ENCODE measurements around the gene PTPRT.

Gene PTPRT

GRCh38 chr20:42740226-42740870 lies 449.4 kb downstream of the PTPRT start:
- no peak for DNase-seq (ENCODE audit: extremely low spot score)
- CTCF ChIA-PET = no interaction called here
- no peak for TF ChIP-seq PKNOX1 (IDR thresholded peaks at IDR 0.05)
- TF ChIP-seq ZNF384 (IDR thresholded peaks at IDR 0.05) = no peak
- TF ChIP-seq FOXK2 (IDR thresholded peaks at IDR 0.05) = no peak
- TF ChIP-seq FOXM1 (IDR thresholded peaks at IDR 0.05; ENCODE audit: borderline replicate concordance) = no peak
- no peak for TF ChIP-seq LEF1 (IDR thresholded peaks at IDR 0.05; ENCODE audit: borderline replicate concordance)
- TF ChIP-seq FOXA1 (IDR thresholded peaks at IDR 0.05) = no peak
- TF ChIP-seq ELF4 (IDR thresholded peaks at IDR 0.05) = no peak
- TF ChIP-seq ARNT (IDR thresholded peaks at IDR 0.05) = no peak
- TF ChIP-seq SP1 (IDR thresholded peaks at IDR 0.05) = no peak
- TF ChIP-seq BHLHE40 (IDR thresholded peaks at IDR 0.05; ENCODE audit: borderline replicate concordance) = no peak
- TF ChIP-seq SUZ12 (IDR thresholded peaks at IDR 0.05) = no peak
- TF ChIP-seq NFRKB (IDR thresholded peaks at IDR 0.05) = no peak
- no peak for TF ChIP-seq HDGF (IDR thresholded peaks at IDR 0.05; ENCODE audit: borderline replicate concordance)
- no peak for TF ChIP-seq CTBP1 (IDR thresholded peaks at IDR 0.05; ENCODE audit: borderline replicate concordance)
- TF ChIP-seq L3MBTL2 (conservative IDR thresholded peaks at IDR 0.05) = no peak
- TF ChIP-seq TARDBP (IDR thresholded peaks at IDR 0.05) = no peak
- POLR2A ChIA-PET = no interaction called here

GRCh38 chr20:42739683-42740082 lies 450.0 kb downstream of the PTPRT start:
- ChIA-PET CTCF (no interaction called here), POLR2A (no interaction called here)
- DNase-seq (ENCODE audit: extremely low spot score) = no peak
- no peak for TF ChIP-seq LEF1 (IDR thresholded peaks at IDR 0.05; ENCODE audit: borderline replicate concordance)

GRCh38 chr20:42735539-42735938 lies 454.2 kb downstream of the PTPRT start:
- TF ChIP-seq ELF4 (IDR thresholded peaks at IDR 0.05) (no peak), FOXA1 (IDR thresholded peaks at IDR 0.05) (no peak), TARDBP (IDR thresholded peaks at IDR 0.05) (no peak), CTBP1 (IDR thresholded peaks at IDR 0.05; ENCODE audit: borderline replicate concordance) (no peak), FOXK2 (IDR thresholded peaks at IDR 0.05) (no peak), FOXM1 (IDR thresholded peaks at IDR 0.05; ENCODE audit: borderline replicate concordance) (no peak), SUZ12 (IDR thresholded peaks at IDR 0.05) (no peak), NFRKB (IDR thresholded peaks at IDR 0.05) (no peak), L3MBTL2 (conservative IDR thresholded peaks at IDR 0.05) (no peak), SP1 (IDR thresholded peaks at IDR 0.05) (no peak), ZNF384 (IDR thresholded peaks at IDR 0.05) (no peak), BHLHE40 (IDR thresholded peaks at IDR 0.05; ENCODE audit: borderline replicate concordance) (no peak), LEF1 (IDR thresholded peaks at IDR 0.05; ENCODE audit: borderline replicate concordance) (no peak), HDGF (IDR thresholded peaks at IDR 0.05; ENCODE audit: borderline replicate concordance) (no peak)
- DNase-seq (ENCODE audit: extremely low spot score) = no peak
- ChIA-PET CTCF (no interaction called here), POLR2A (no interaction called here)

GRCh38 chr20:42734660-42735368 lies 454.9 kb downstream of the PTPRT start:
- no peak for DNase-seq (ENCODE audit: extremely low spot score)
- no peak for TF ChIP-seq PKNOX1 (IDR thresholded peaks at IDR 0.05)
- TF ChIP-seq ELF4 (IDR thresholded peaks at IDR 0.05) = no peak
- TF ChIP-seq L3MBTL2 (conservative IDR thresholded peaks at IDR 0.05) = no peak
- no peak for TF ChIP-seq FOXM1 (IDR thresholded peaks at IDR 0.05; ENCODE audit: borderline replicate concordance)
- TF ChIP-seq FOXK2 (IDR thresholded peaks at IDR 0.05) = no peak
- TF ChIP-seq NFRKB (IDR thresholded peaks at IDR 0.05) = no peak
- TF ChIP-seq HDGF (IDR thresholded peaks at IDR 0.05; ENCODE audit: borderline replicate concordance) = no peak
- TF ChIP-seq FOXA1 (IDR thresholded peaks at IDR 0.05) = no peak
- ChIA-PET POLR2A (no interaction called here), CTCF (no interaction called here)

- DNase-seq (ENCODE audit: extremely low spot score) = no peak
- ChIA-PET POLR2A (no interaction called here), CTCF (no interaction called here)
- no peak for TF ChIP-seq TARDBP (IDR thresholded peaks at IDR 0.05)
- TF ChIP-seq HDGF (IDR thresholded peaks at IDR 0.05; ENCODE audit: borderline replicate concordance) = no peak
- no peak for TF ChIP-seq PKNOX1 (IDR thresholded peaks at IDR 0.05)
- no peak for TF ChIP-seq ARNT (IDR thresholded peaks at IDR 0.05)
- no peak for TF ChIP-seq NFRKB (IDR thresholded peaks at IDR 0.05)
- no peak for TF ChIP-seq SP1 (IDR thresholded peaks at IDR 0.05)
- no peak for TF ChIP-seq FOXK2 (IDR thresholded peaks at IDR 0.05)
- no peak for TF ChIP-seq SUZ12 (IDR thresholded peaks at IDR 0.05)
- TF ChIP-seq FOXM1 (IDR thresholded peaks at IDR 0.05; ENCODE audit: borderline replicate concordance) = no peak
- no peak for TF ChIP-seq CTBP1 (IDR thresholded peaks at IDR 0.05; ENCODE audit: borderline replicate concordance)
Measured at GRCh38 chr20:42721923-42722322, 467.8 kb downstream of the PTPRT start.

- ChIA-PET POLR2A (no interaction called here), CTCF (no interaction called here)
- no peak for DNase-seq (ENCODE audit: extremely low spot score)
- TF ChIP-seq FOXM1 (IDR thresholded peaks at IDR 0.05; ENCODE audit: borderline replicate concordance) (no peak), ELF4 (IDR thresholded peaks at IDR 0.05) (no peak), BHLHE40 (IDR thresholded peaks at IDR 0.05; ENCODE audit: borderline replicate concordance) (no peak), NFRKB (IDR thresholded peaks at IDR 0.05) (no peak), L3MBTL2 (conservative IDR thresholded peaks at IDR 0.05) (no peak), HDGF (IDR thresholded peaks at IDR 0.05; ENCODE audit: borderline replicate concordance) (no peak), SP1 (IDR thresholded peaks at IDR 0.05) (no peak), CTBP1 (IDR thresholded peaks at IDR 0.05; ENCODE audit: borderline replicate concordance) (no peak), FOXA1 (IDR thresholded peaks at IDR 0.05) (no peak), ARNT (IDR thresholded peaks at IDR 0.05) (no peak), ZNF384 (IDR thresholded peaks at IDR 0.05) (no peak), LEF1 (IDR thresholded peaks at IDR 0.05; ENCODE audit: borderline replicate concordance) (no peak), FOXK2 (IDR thresholded peaks at IDR 0.05) (no peak), PKNOX1 (IDR thresholded peaks at IDR 0.05) (no peak)
Measured at GRCh38 chr20:42714298-42715141, 475.2 kb downstream of the PTPRT start.
